K562 (cell line): ENCODE data around the gene ZNF652. TPM values are rescaled to one million over a fixed set of nuclear protein-coding genes. Genes with fewer than 3 reads are reported as not detected.

Experiments
- ATF7 ChIP-seq: fragments of 450-650 bp; IDR thresholded peaks from 2 replicates; pipeline ENCODE4 v1.7.1; 2014; ENCODE audit warnings: mild to moderate bottlenecking, moderate library complexity
- CTBP1 ChIP-seq: fragments of 450-650 bp; IDR thresholded peaks from 2 replicates; pipeline ENCODE4 v1.6.1; 2016; ENCODE audit warnings: borderline replicate concordance
- CXXC5 ChIP-seq: fragments of 250-450 bp; sonication (Bioruptor Pico); IDR thresholded peaks from 2 replicates; pipeline ENCODE4 v1.8.0; 2022; ENCODE audit warnings: inconsistent platforms, mild to moderate bottlenecking, moderate library complexity
- GATAD2B ChIP-seq: fragments of 450-650 bp; IDR thresholded peaks from 2 replicates; pipeline ENCODE4 v1.6.1; 2017; ENCODE audit warnings: mild to moderate bottlenecking, borderline replicate concordance
- ILK ChIP-seq: fragments of 450-650 bp; IDR thresholded peaks from 2 replicates; pipeline ENCODE4 v1.6.1; 2016; ENCODE audit warnings: missing genetic modification characterization, low read depth, mild to moderate bottlenecking, missing compliant biosample characterization, moderate library complexity, borderline replicate concordance
- JUN ChIP-seq, 2 experiments: sonication (generic) in 1 of 2; formaldehyde crosslinking in 1 of 2; IDR thresholded peaks; 2 replicates each; pipeline versions ENCODE4 v1.6.1 to v1.8.0; 2012 to 2022; ENCODE audit warnings: borderline replicate concordance in 2 of 2, mild to moderate bottlenecking in 2 of 2, improper control_type of control experiment in 1 of 2, low read depth in 1 of 2, low read length in 1 of 2, missing genetic modification reagents in 1 of 2
- POLR2B ChIP-seq: fragments of 450-650 bp; IDR thresholded peaks from 2 replicates; pipeline ENCODE4 v1.6.1; 2018; ENCODE audit warnings: low read depth; ENCODE audit not compliant: partially characterized antibody
- POLR2G ChIP-seq: fragments of 200-400 bp; formaldehyde crosslinking; IDR thresholded peaks from 2 replicates; pipeline ENCODE4 v1.6.1; 2017; ENCODE audit warnings: low read depth, mild to moderate bottlenecking, antibody characterized with exemption, low read length, moderate library complexity
- SIN3B ChIP-seq: fragments of 450-650 bp; IDR thresholded peaks from 2 replicates; pipeline ENCODE4 v1.6.1; 2017; ENCODE audit warnings: low read depth, mild to moderate bottlenecking, moderate library complexity
- SMAD2 ChIP-seq: fragments of 150-350 bp; IDR thresholded peaks from 2 replicates; pipeline ENCODE4 v1.6.1; 2014; ENCODE audit warnings: low read depth, mild to moderate bottlenecking, low read length
- TCF3 ChIP-seq: sonication (generic); formaldehyde crosslinking; IDR thresholded peaks from 2 replicates; pipeline ENCODE4 v1.4.0; 2020; ENCODE audit warnings: mild to moderate bottlenecking, missing genetic modification reagents
- ZBTB1 ChIP-seq: sonication (generic); formaldehyde crosslinking; IDR thresholded peaks from 2 replicates; pipeline ENCODE4 v1.8.1; 2023; ENCODE audit warnings: missing genetic modification reagents, low read depth, mild to moderate bottlenecking, borderline replicate concordance
- ZNF592 ChIP-seq: fragments of 450-650 bp; IDR thresholded peaks from 2 replicates; pipeline ENCODE4 v1.6.1; 2017; ENCODE audit warnings: antibody characterized with exemption, mild to moderate bottlenecking
- ZNF639 ChIP-seq, 2 experiments: fragments of 200-800 bp in 1 of 2; sonication (Bioruptor generic) in 1 of 2; sonication (generic) in 1 of 2; formaldehyde crosslinking in 1 of 2; IDR thresholded peaks in 1 of 2; conservative IDR thresholded peaks in 1 of 2; 2 replicates each; pipeline versions ENCODE4 v1.5.0 to v1.6.1; 2016 to 2020; ENCODE audit warnings: missing compliant biosample characterization in 1 of 2, missing genetic modification characterization in 1 of 2, missing genetic modification reagents in 1 of 2
- ZNF766 ChIP-seq: fragments of 200-800 bp; sonication (Bioruptor generic); conservative IDR thresholded peaks from 2 replicates; pipeline ENCODE4 v1.6.1; 2016; ENCODE audit warnings: missing genetic modification characterization, missing compliant biosample characterization
- polyA plus RNA-seq, 8 experiments: library from polyadenylated mRNA; depleted of rRNA in 4 of 8; stranded (reverse) in 5 of 8; unstranded in 3 of 8; fragments of >200 nt; fragmentation: Nextera tagmentation in 2 of 8; fragmentation: Illumina TruSeq in 1 of 8; extraction: Ambion mirVana in 2 of 8; extraction: Trizol in 1 of 8; gene quantifications; 2 replicates each; pipeline versions ENCODE4 v1.2.1 to v1.2.3, GENCODE V29; 2011 to 2014; ENCODE audit warnings: inconsistent platforms in 1 of 8, missing spikeins in 1 of 8
- total RNA-seq, 7 experiments: library from RNA; depleted of rRNA in 6 of 7; stranded (reverse); fragments of >200 nt in 6 of 7; fragmentation: Illumina TruSeq in 2 of 7; extraction: Trizol in 2 of 7; gene quantifications; 2 replicates each; pipeline versions ENCODE4 v1.2.1 to v1.2.3, GENCODE V29; 2011 to 2021; ENCODE audit warnings: low replicate concordance in 1 of 7

Gene ZNF652
- total and polyA plus RNA-seq, 9 of the 15 experiments (the other 6 are each of a cell fraction or from before 2014, with no cell fraction given): 5.1 to 15.5 (median 7.8) TPM

- peak; percentile 48; the same call in 1 of the 2 replicates for TF ChIP-seq ZNF592
- TF ChIP-seq GATAD2B: peak; percentile 84; the same call in 1 of the 2 replicates
- TF ChIP-seq JUN (IDR thresholded peaks at IDR 0.05; ENCODE audit: borderline replicate concordance, low read depth, low read length): peak; percentile 8; the same call in 1 of the 2 replicates
- TF ChIP-seq JUN (CRISPR knock-in tag; IDR thresholded peaks at IDR 0.05; ENCODE audit: borderline replicate concordance): no peak
- TF ChIP-seq SMAD2: no peak
- peak; percentile 75 for TF ChIP-seq POLR2B
- peak; percentile 26; the same call in 1 of the 2 replicates for TF ChIP-seq ZBTB1
- peak; percentile 69 for TF ChIP-seq CXXC5 (CRISPR knock-in tag)
- TF ChIP-seq ATF7: 0 out of 2 replicates have a peak, but pooled peaks have one; percentile 38
- TF ChIP-seq POLR2G: peak; percentile 81
- no peak for TF ChIP-seq ILK (tag)
- TF ChIP-seq CTBP1: peak; percentile 92
- peak; percentile 2; the same call in 1 of the 2 replicates for TF ChIP-seq TCF3 (CRISPR knock-in tag)
- 0 out of 2 replicates have a peak, but pooled peaks have one; percentile 62 for TF ChIP-seq ZNF766 (CRISPR knock-in tag)
- no peak for TF ChIP-seq SIN3B
- TF ChIP-seq ZNF639 (CRISPR knock-in tag; conservative IDR thresholded peaks at IDR 0.05 in 1 of 2, IDR thresholded peaks at IDR 0.05 in 1 of 2): peak in 1 of 2 experiments; percentile 84; a peak in 2 of 4 replicates
Observed at GRCh38 chr17:49361902-49362722, at the start of gene ZNF652 (continued).
